ENCODE data around the gene NAT14. TPM values are rescaled to one million over a fixed set of nuclear protein-coding genes. Genes with fewer than 3 reads are reported as not detected.

NAT14 gene
- total and polyA plus RNA-seq, 2 of the 8 experiments (the other 6 are each of a cell fraction or from before 2014, with no cell fraction given) = 47.1 to 71.2 TPM

GRCh38 chr19:55437410-55437809 is 47.6 kb upstream of the NAT14 start:
- H3K23me2 ChIP-seq (ENCODE audit: low read depth, low read length) = peaks cover 21% of the 10 kb centered on the region; the same call in 1 of the 2 replicates
- H2BK20ac ChIP-seq (ENCODE audit: low read length) = no peak overlapping the region
- no peak overlapping the region for H3K56ac ChIP-seq (replicated peaks; ENCODE audit: insufficient read length, low read depth, low read length)
- POLR2A ChIA-PET (ENCODE audit: partially characterized antibody) = interaction anchor here (0.6 to 4.0 kb wide), 9 partner anchors 15 to 160 kb away, joined by 3 to 48 read pairs (median 3); partner anchors contain the start of gene UBE2S
- peaks cover 6% of the 10 kb centered on the region for H3K79me1 ChIP-seq (ENCODE audit: low read depth, low read length)
- peaks cover 6 to 16% (median 7%) of the 10 kb centered on the region in 4 experiments for H3K4me1 ChIP-seq (replicated peaks in 1 of 4; ENCODE audit: control insufficient read depth in 3 of 4, insufficient read depth in 4 of 4, low read length in 3 of 4)
- H3K4me2 ChIP-seq (ENCODE audit: insufficient read depth in 1 of 2, low read depth in 2 of 2, low read length in 2 of 2) = peak overlapping the region in 1 of 2 experiments; percentile 52; a peak in 2 of 4 replicates
- no peak overlapping the region for H3K14ac ChIP-seq (ENCODE audit: insufficient read length)
- H3K4ac ChIP-seq (replicated peaks; ENCODE audit: insufficient read length, low read depth, low read length) = no peak overlapping the region
- no peak overlapping the region for H4K8ac ChIP-seq (ENCODE audit: extremely low read depth, insufficient read depth, low read length)
- H4K20me1 ChIP-seq (replicated peaks in 1 of 2; ENCODE audit: control insufficient read depth in 1 of 2, insufficient read depth in 2 of 2, low read length in 2 of 2) = peaks cover 2 to 20% of the 10 kb centered on the region in 2 experiments
- peak in 1 of 2 experiments; percentile 87 for DNase-seq (ENCODE audit: low read depth in 1 of 2, low spot score in 2 of 2)
- no peak overlapping the region for H3K18ac ChIP-seq (ENCODE audit: extremely low read depth, low read length)
- H3K79me2 ChIP-seq (ENCODE audit: control insufficient read depth in 1 of 2, insufficient read depth in 2 of 2, low read length in 2 of 2) = no peaks in the 10 kb centered on the region
- H2BK5ac ChIP-seq (ENCODE audit: low read depth, low read length) = no peak overlapping the region
- H2BK120ac ChIP-seq (replicated peaks; ENCODE audit: low read depth, low read length) = no peak overlapping the region
- H3K4me3 ChIP-seq (ENCODE audit: extremely low read depth in 1 of 4, insufficient read depth in 2 of 4, low read depth in 3 of 4, low read length in 4 of 4) = no peak overlapping the region
- no peak overlapping the region for H4K5ac ChIP-seq (ENCODE audit: insufficient read length, low read depth, low read length)
- H3K36me3 ChIP-seq (ENCODE audit: control insufficient read depth in 2 of 4, insufficient read depth in 4 of 4, low read length in 3 of 4) = no peaks in the 10 kb centered on the region
- no peak overlapping the region for H4K91ac ChIP-seq (replicated peaks; ENCODE audit: insufficient read length, low read length)
- H3K9ac ChIP-seq (replicated peaks in 1 of 4; ENCODE audit: extremely low read depth in 1 of 4, low read depth in 3 of 4, low read length in 3 of 4) = no peak overlapping the region
- H2BK12ac ChIP-seq (ENCODE audit: low read depth, low read length) = no peak overlapping the region
- no peaks in the 10 kb centered on the region for H3K9me3 ChIP-seq (ENCODE audit: insufficient read depth in 2 of 2, low read depth in 1 of 2, low read length in 1 of 2)
- peaks cover 13 to 42% (median 35%) of the 10 kb centered on the region in 4 experiments for H3K27me3 ChIP-seq (replicated peaks in 1 of 4; ENCODE audit: control insufficient read depth in 3 of 4, extremely low read depth in 1 of 4, insufficient read depth in 3 of 4, low read length in 3 of 4)
- H2AFZ ChIP-seq (ENCODE audit: low read length) = no peak overlapping the region
- H2BK15ac ChIP-seq (ENCODE audit: low read length) = no peak overlapping the region
- peak; percentile 87 for FAIRE-seq
- CTCF ChIA-PET (ENCODE audit: partially characterized antibody) = interaction anchor here (0.7 to 1.3 kb wide), 8 partner anchors 10 to 296 kb away, joined by 3 to 9 read pairs (median 4); partner anchors contain the start of gene SYT5
- no peak overlapping the region for H2AK5ac ChIP-seq (ENCODE audit: low read depth, low read length)
- WGBS, 2 experiments (ENCODE audit: extremely low coverage in 1 of 2, insufficient coverage in 1 of 2, insufficient read length in 1 of 2, insufficient replicate concordance in 2 of 2, low coverage in 1 of 2, low lambda C conversion rate in 2 of 2, missing lambda C conversion rate in 1 of 2) = 9% methylated on average over 17 of the region's 17 CpGs; no CpG with 5 or more reads in 1 of the 2 experiments
- H3K23ac ChIP-seq (ENCODE audit: insufficient read length) = no peak overlapping the region
- H3K27ac ChIP-seq (ENCODE audit: low read depth, low read length) = no peak overlapping the region
- TF ChIP-seq SIN3A (conservative IDR thresholded peaks at IDR 0.05 in 1 of 2, IDR thresholded peaks at IDR 0.05 in 1 of 2; ENCODE audit: low read depth in 1 of 2, low read length in 2 of 2) (peak; percentile 90 to 91; a peak in 3 of 4 replicates), SP1 (IDR thresholded peaks at IDR 0.05; ENCODE audit: low read depth, low read length) (peak; percentile 75), TBP (IDR thresholded peaks at IDR 0.05; ENCODE audit: low read depth, low read length) (no peak), CBX8 (IDR thresholded peaks at IDR 0.05; ENCODE audit: borderline replicate concordance, low read depth, low read length) (no peak), GTF2F1 (IDR thresholded peaks at IDR 0.05; ENCODE audit: borderline replicate concordance, low read depth, low read length) (no peak), BCL11A (IDR thresholded peaks at IDR 0.05; ENCODE audit: low read depth in 2 of 2, low read length in 2 of 2) (no peak), USF2 (IDR thresholded peaks at IDR 0.05; ENCODE audit: low read length) (no peak), TAF7 (optimal IDR thresholded peaks at IDR 0.05; ENCODE audit: borderline replicate concordance, low read depth, low read length) (no peak), RAD21 (IDR thresholded peaks at IDR 0.05 in 1 of 2, conservative IDR thresholded peaks at IDR 0.05 in 1 of 2; ENCODE audit: low read depth in 2 of 2, low read length in 2 of 2) (peak; percentile 8 to 15; a peak in 2 of 4 replicates), RBBP5 (IDR thresholded peaks at IDR 0.05; ENCODE audit: borderline replicate concordance, low read depth, low read length) (no peak), SP4 (IDR thresholded peaks at IDR 0.05; ENCODE audit: low read length) (peak; percentile 60; the same call in 1 of the 2 replicates), CREB1 (IDR thresholded peaks at IDR 0.05) (0 out of 2 replicates have a peak, but pooled peaks have one; percentile 12)
